Tibial nerve (tissue), 4 donors: ENCODE data around the gene ESYT2.

Experiments used
- CTCF ChIP-seq, 5 experiments: fragments of 200-600 bp in 3 of 5; fragments of 450-650 bp in 2 of 5; sonication (generic) in 3 of 5; IDR thresholded peaks; one replicate each; pipeline ENCODE4 v1.5.1; 2016 to 2019; ENCODE audit warnings: antibody characterized with exemption in 5 of 5, mild to moderate bottlenecking in 3 of 5, moderate library complexity in 2 of 5
- EP300 ChIP-seq, 2 donors: sonication (generic); formaldehyde crosslinking; IDR thresholded peaks; one replicate each; pipeline ENCODE4 v1.6.1; 2017; ENCODE audit warnings: antibody characterized with exemption in 2 of 2, mild to moderate bottlenecking in 1 of 2
- POLR2A ChIP-seq, 2 donors: fragments of 450-650 bp; IDR thresholded peaks; one replicate each; pipeline ENCODE4 v1.6.1; 2017; ENCODE audit warnings: antibody characterized with exemption in 2 of 2, mild to moderate bottlenecking in 2 of 2, moderate library complexity in 2 of 2

DNA sequence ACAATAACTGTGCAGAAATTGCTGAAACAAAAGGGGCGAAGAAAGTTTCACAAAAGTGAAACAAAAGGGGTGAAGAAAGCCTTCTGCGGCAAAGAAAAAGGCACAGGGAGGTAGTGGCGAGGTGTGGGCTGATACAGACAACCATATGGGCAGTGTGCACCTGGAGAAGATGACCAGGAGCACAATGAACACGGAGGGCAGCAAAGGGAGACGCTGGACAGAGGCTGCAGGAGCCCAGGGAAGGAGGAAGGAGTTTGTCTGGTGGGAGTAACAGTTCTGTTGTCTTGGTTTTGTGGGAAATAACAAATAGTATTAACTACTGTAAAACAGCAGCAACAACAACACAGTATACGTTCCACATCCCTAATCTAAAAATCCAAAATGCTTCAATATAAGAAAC is 42.4 kb downstream of the ESYT2 start:
- TF ChIP-seq CTCF (IDR thresholded peaks at IDR 0.05) = no peak
- no peak for TF ChIP-seq EP300 (IDR thresholded peaks at IDR 0.05)
- no peak for TF ChIP-seq POLR2A (IDR thresholded peaks at IDR 0.05)
